Measurements from ENCODE around the gene WNT2B.

- TF ChIP-seq CTCF (IDR thresholded peaks at IDR 0.05) (no peak), POLR2A (IDR thresholded peaks at IDR 0.05) (no peak), POLR2AphosphoS5 (IDR thresholded peaks at IDR 0.05) (no peak)
Measured at GRCh38 chr1:112515311-112516009, 6.7 kb downstream of the WNT2B start.
